K562 (cell line): ENCODE measurements around the gene PPIL1. TPM values are rescaled to one million over a fixed set of nuclear protein-coding genes. Genes with fewer than 3 reads are reported as not detected.

ENCODE experiments used
- ATAC-seq: fragments of 200-7000 bp; cut with Tn5 transposase; 3 replicates; pipeline ENCODE4 v1.9.1; 2020; ENCODE audit warnings: moderate library complexity
- BruUV-seq: library from RNA; stranded (reverse); fragments of 400-500 nt; replicated peaks from 2 replicates; lab custom pipeline; 2021; lab: Mats Ljungman, UMichigan
- CTCF ChIA-PET: fragments of 300-600 bp; formaldehyde crosslinking; extraction: SDS; loops from one replicate; lab custom pipeline; 2021; ENCODE audit warnings: low intra/inter-chr PET ratio; lab: Yijun Ruan, JAX
- POLR2A ChIA-PET: fragments of 300-600, 350-650 bp; sonication (Branson Sonifier 250); formaldehyde crosslinking; extraction: SDS; loops from one replicate; lab custom pipeline; 2021; ENCODE audit warnings: antibody characterized with exemption, inconsistent platforms; lab: Yijun Ruan, JAX
- DNase-seq, 4 experiments: peaks; one replicate each; pipeline versions ENCODE4 v3.0.0 to v3.0.0-alpha.2; 2011 to 2018; ENCODE audit warnings: low spot score in 3 of 4, mixed read lengths in 3 of 4; ENCODE audit errors: extremely low read depth in 1 of 4
- FAIRE-seq: peaks from 2 replicates; lab custom pipeline; 2011; peaks lifted over from hg19 to GRCh38; lab: Jason Lieb, UNC
- H2AFZ ChIP-seq: 2 replicates; pipeline ENCODE4 v1.6.0; 2011; ENCODE audit warnings: low read depth, low read length, control low read depth, inconsistent platforms
- H3K27ac ChIP-seq: fragments of 200-600 bp; 3 replicates; pipeline ENCODE4 v1.8.0; 2011; ENCODE audit warnings: low read depth, mild to moderate bottlenecking, control low read depth, inconsistent platforms, low read length, moderate library complexity, mixed read lengths; ENCODE audit errors: extremely low read depth
- H3K27me3 ChIP-seq, 2 experiments: fragments of 300-600 bp in 1 of 2; 2 replicates in 1 of 2; 3 replicates in 1 of 2; pipeline versions ENCODE4 v1.6.0 to v1.8.0; 2011; ENCODE audit warnings: inconsistent platforms in 2 of 2, low read length in 2 of 2, mild to moderate bottlenecking in 1 of 2, mixed read lengths in 1 of 2, moderate library complexity in 1 of 2; ENCODE audit not compliant: control insufficient read depth in 2 of 2, insufficient read depth in 2 of 2
- H3K36me3 ChIP-seq: fragments of 300-600 bp; 3 replicates; pipeline ENCODE4 v1.8.0; 2011; ENCODE audit warnings: mild to moderate bottlenecking, low read length, inconsistent platforms; ENCODE audit not compliant: control insufficient read depth, insufficient read depth
- H3K4me1 ChIP-seq, 2 experiments: fragments of 200-600 bp in 1 of 2; replicated peaks in 1 of 2; 2 replicates in 1 of 2; 3 replicates in 1 of 2; pipeline versions ENCODE4 v1.5.1 to v1.8.0; 2011; ENCODE audit warnings: inconsistent platforms in 2 of 2, low read length in 2 of 2, mild to moderate bottlenecking in 1 of 2, mixed read lengths in 1 of 2, moderate library complexity in 1 of 2; ENCODE audit not compliant: control insufficient read depth in 2 of 2, insufficient read depth in 2 of 2
- H3K4me2 ChIP-seq: 2 replicates; pipeline ENCODE4 v1.6.1; 2011; ENCODE audit warnings: low read length, control low read depth, inconsistent platforms, mixed read lengths; ENCODE audit not compliant: insufficient read depth
- H3K4me3 ChIP-seq: fragments of 200-600 bp; sonication (generic), shearing (Covaris generic); 2 replicates; pipeline ENCODE4 v1.5.1; 2016; ENCODE audit warnings: control low read depth, inconsistent platforms
- H3K79me2 ChIP-seq: fragments of 200-600 bp; 3 replicates; pipeline ENCODE4 v1.8.0; 2011; ENCODE audit warnings: low read length, inconsistent platforms; ENCODE audit not compliant: control insufficient read depth, insufficient read depth
- H3K9ac ChIP-seq, 2 experiments: 2 replicates each; pipeline versions ENCODE4 v1.6.0 to v1.6.1; 2011; ENCODE audit warnings: low read depth in 2 of 2, low read length in 2 of 2, control low read depth in 1 of 2, inconsistent platforms in 1 of 2, mild to moderate bottlenecking in 1 of 2, mixed read lengths in 1 of 2; ENCODE audit not compliant: insufficient read depth in 1 of 2
- H3K9me1 ChIP-seq: one replicate; pipeline ENCODE4 v1.6.0; 2011; ENCODE audit warnings: inconsistent platforms, mild to moderate bottlenecking, low read length, moderate library complexity; ENCODE audit not compliant: control insufficient read depth, insufficient read depth
- H3K9me3 ChIP-seq: replicated peaks from 2 replicates; pipeline ENCODE4 v1.5.1; 2011; ENCODE audit warnings: low read depth, low read length, inconsistent platforms; ENCODE audit not compliant: control insufficient read depth, insufficient read depth
- H4K20me1 ChIP-seq: replicated peaks from 2 replicates; pipeline ENCODE4 v1.6.1; 2011; ENCODE audit warnings: low read length, inconsistent platforms, mixed read lengths; ENCODE audit not compliant: control insufficient read depth, insufficient read depth
- CHD1 ChIP-seq: fragments of 200-600 bp; sonication (generic); IDR thresholded peaks from one replicate; pipeline ENCODE4 v1.6.1; 2012; ENCODE audit warnings: mild to moderate bottlenecking, moderate library complexity, low read length, inconsistent platforms
- E2F6 ChIP-seq, 2 experiments: IDR thresholded peaks; 2 replicates each; pipeline ENCODE4 v1.6.1; 2011; ENCODE audit warnings: borderline replicate concordance in 1 of 2, control low read depth in 1 of 2, low read depth in 1 of 2, low read length in 1 of 2, mild to moderate bottlenecking in 1 of 2, mixed read lengths in 1 of 2, moderate library complexity in 1 of 2; ENCODE audit not compliant: insufficient read depth in 1 of 2, insufficient read length in 1 of 2, poor library complexity in 1 of 2, severe bottlenecking in 1 of 2; ENCODE audit errors: extremely low read depth in 1 of 2
- EGR1 ChIP-seq: fragments of 450-650 bp; conservative IDR thresholded peaks from 2 replicates; pipeline ENCODE4 v1.6.1; 2017; ENCODE audit warnings: mild to moderate bottlenecking
- ESRRB ChIP-seq: fragments of 250-450 bp; sonication (Bioruptor Pico); IDR thresholded peaks from 2 replicates; pipeline ENCODE4 v1.5.0; 2020; ENCODE audit warnings: mild to moderate bottlenecking, moderate library complexity, borderline replicate concordance
- FOXA3 ChIP-seq, 2 experiments: fragments of 450-650 bp in 1 of 2; sonication (generic) in 1 of 2; formaldehyde crosslinking; IDR thresholded peaks in 1 of 2; conservative IDR thresholded peaks in 1 of 2; 2 replicates each; pipeline versions ENCODE4 v1.4.0 to v1.8.0; 2020 to 2022; ENCODE audit warnings: mild to moderate bottlenecking in 2 of 2, missing genetic modification reagents in 1 of 2
- HMGN3 ChIP-seq: IDR thresholded peaks from 2 replicates; pipeline ENCODE4 v1.6.1; 2011; ENCODE audit warnings: borderline replicate concordance, low read depth, mild to moderate bottlenecking, mixed read lengths, low read length; ENCODE audit not compliant: insufficient read length; ENCODE audit errors: extremely low read depth
- MEIS2 ChIP-seq: fragments of 450-650 bp; IDR thresholded peaks from 2 replicates; pipeline ENCODE4 v1.6.1; 2014; ENCODE audit warnings: mild to moderate bottlenecking; ENCODE audit not compliant: partially characterized antibody
- RBM25 ChIP-seq: fragments of 200-400 bp; formaldehyde crosslinking; IDR thresholded peaks from 2 replicates; pipeline ENCODE4 v1.6.1; 2018; ENCODE audit warnings: low read length, low read depth, moderate library complexity; ENCODE audit not compliant: severe bottlenecking
- ZBTB17 ChIP-seq: fragments of 450-650 bp; formaldehyde crosslinking; IDR thresholded peaks from 2 replicates; pipeline ENCODE4 v1.4.0; 2020; ENCODE audit warnings: mild to moderate bottlenecking
- ZBTB33 ChIP-seq: sonication (generic); formaldehyde crosslinking; IDR thresholded peaks from 2 replicates; pipeline ENCODE4 v1.8.1; 2023; ENCODE audit warnings: mild to moderate bottlenecking, missing genetic modification reagents
- WGBS: fragments of 100-300 bp; shearing (Covaris generic); methylation state at CpG from one replicate; pipeline ENCODE4 v1.1.6; 2016; ENCODE audit warnings: low coverage, mixed read lengths; ENCODE audit not compliant: insufficient coverage; ENCODE audit errors: missing lambda C conversion rate; 5-methylcytosine and 5-hydroxymethylcytosine counted together
- in situ Hi-C: fragments of 300-500 bp; cut with MboI; formaldehyde crosslinking; loops from 4 replicates; pipeline ENCODE4 v1.15.0; 2018; ENCODE audit warnings: inconsistent platforms, mixed read lengths
- intact Hi-C: fragments of 100-400 bp; cut with micrococcal nuclease; formaldehyde crosslinking; loops from 2 replicates; pipeline ENCODE4 v1.14.2; 2022
- polyA plus RNA-seq, 8 experiments: library from polyadenylated mRNA; depleted of rRNA in 4 of 8; stranded (reverse) in 5 of 8; unstranded in 3 of 8; fragments of >200 nt; fragmentation: Nextera tagmentation in 2 of 8; fragmentation: Illumina TruSeq in 1 of 8; extraction: Ambion mirVana in 2 of 8; extraction: Trizol in 1 of 8; gene quantifications; 2 replicates each; pipeline versions ENCODE4 v1.2.1 to v1.2.3, GENCODE V29; 2011 to 2014; ENCODE audit warnings: inconsistent platforms in 1 of 8, missing spikeins in 1 of 8
- total RNA-seq, 7 experiments: library from RNA; depleted of rRNA in 6 of 7; stranded (reverse); fragments of >200 nt in 6 of 7; fragmentation: Illumina TruSeq in 2 of 7; extraction: Trizol in 2 of 7; gene quantifications; 2 replicates each; pipeline versions ENCODE4 v1.2.1 to v1.2.3, GENCODE V29; 2011 to 2021; ENCODE audit warnings: low replicate concordance in 1 of 7
- TF ChIP-seq, protein P1 (sequence below): sonication (generic); formaldehyde crosslinking; IDR thresholded peaks from 2 replicates; pipeline ENCODE4 v1.8.0; 2022; ENCODE audit warnings: missing genetic modification reagents, mild to moderate bottlenecking, moderate library complexity, borderline replicate concordance

The PPIL1 gene
- total and polyA plus RNA-seq, 9 of the 15 experiments (the other 6 are each of a cell fraction or from before 2014, with no cell fraction given): 65.8 to 205 (median 130) TPM

DNA sequence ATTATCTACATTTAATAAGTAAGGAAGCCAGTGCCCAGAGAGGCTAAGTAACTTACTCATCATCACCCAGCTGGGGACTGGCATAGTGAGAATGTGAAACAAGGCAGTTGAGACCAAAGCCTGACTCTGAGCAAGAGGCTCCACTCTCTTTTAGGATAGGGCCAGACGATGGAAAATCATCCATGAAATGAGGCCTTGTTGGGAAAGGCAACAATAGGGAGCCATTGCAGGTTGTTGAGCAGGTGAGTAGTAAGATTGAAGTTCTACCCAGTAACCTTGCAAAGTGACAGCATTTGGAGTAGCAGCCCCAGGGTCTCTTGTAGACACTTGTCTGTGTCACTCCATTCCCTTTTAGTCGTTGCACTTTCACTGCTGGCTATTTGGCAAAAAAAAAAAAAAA is 32.8 kb downstream of the PPIL1 start (continued):
- peak; percentile 81 for TF ChIP-seq RBM25
- TF ChIP-seq, all 486 proteins: peak for 6

GRCh38 chr6:36840432-36841403 is 33.9 kb downstream of the PPIL1 start:
- Histone ChIP-seq H3K4me3 (no peak overlapping the region), H2AFZ (peak overlapping the region; percentile 47; the same call in 1 of the 2 replicates), H3K27ac (no peak overlapping the region), H3K27me3 (peaks cover 6 to 9% of the 10 kb centered on the region in 2 experiments; a peak in 3 of 5 replicates), H3K4me1 (peaks cover 20 to 37% of the 10 kb centered on the region in 2 experiments), H3K4me2 (peak overlapping the region; percentile 47; the same call in 1 of the 2 replicates), H3K9me1 (no peaks in the 10 kb centered on the region), H3K9me3 (no peaks in the 10 kb centered on the region), H4K20me1 (no peaks in the 10 kb centered on the region), H3K79me2 (no peaks in the 10 kb centered on the region), H3K36me3 (no peaks in the 10 kb centered on the region), H3K9ac (peak overlapping the region in 1 of 2 experiments; percentile 68; a peak in 2 of 4 replicates)
- no TSS peak for BruUV-seq
- intact Hi-C loops: no loop called here
- ChIA-PET POLR2A (interaction anchor here (0.8 kb wide), 1 partner anchor 11 kb away, joined by 4 read pairs; no protein-coding TSS in a partner anchor), CTCF (interaction anchor here (0.9 kb wide), 1 partner anchor 74 kb away, joined by 3 read pairs; no protein-coding TSS in a partner anchor)
- 62% methylated on average over 43 of the region's 44 CpGs for WGBS
- in situ Hi-C loops: no loop called here
- DNase-seq (no peak), ATAC-seq (no peak), FAIRE-seq (peak; percentile 78)
- TF ChIP-seq E2F6 (IDR thresholded peaks at IDR 0.05; ENCODE audit: borderline replicate concordance in 1 of 2, extremely low read depth in 1 of 2, insufficient read depth in 1 of 2, insufficient read length in 1 of 2, low read depth in 1 of 2, low read length in 1 of 2, poor library complexity in 1 of 2, severe bottlenecking in 1 of 2): peak in 1 of 2 experiments; percentile 20
- TF ChIP-seq ZBTB17 (CRISPR knock-in tag): no peak
- TF ChIP-seq ZBTB33 (CRISPR knock-in tag): peak; percentile 95
- TF ChIP-seq FOXA3 (CRISPR knock-in tag; conservative IDR thresholded peaks at IDR 0.05 in 1 of 2, IDR thresholded peaks at IDR 0.05 in 1 of 2): 0 out of 4 replicates have a peak, but pooled peaks of 1 of the 2 experiments have one; percentile 13
- 0 out of 2 replicates have a peak, but pooled peaks have one; percentile 1 for TF ChIP-seq EGR1
- TF ChIP-seq HMGN3: peak; percentile 45
- TF ChIP-seq, protein P1, sequence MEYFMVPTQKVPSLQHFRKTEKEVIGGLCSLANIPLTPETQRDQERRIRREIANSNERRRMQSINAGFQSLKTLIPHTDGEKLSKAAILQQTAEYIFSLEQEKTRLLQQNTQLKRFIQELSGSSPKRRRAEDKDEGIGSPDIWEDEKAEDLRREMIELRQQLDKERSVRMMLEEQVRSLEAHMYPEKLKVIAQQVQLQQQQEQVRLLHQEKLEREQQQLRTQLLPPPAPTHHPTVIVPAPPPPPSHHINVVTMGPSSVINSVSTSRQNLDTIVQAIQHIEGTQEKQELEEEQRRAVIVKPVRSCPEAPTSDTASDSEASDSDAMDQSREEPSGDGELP (CRISPR knock-in tag): peak; percentile 58; the same call in 1 of the 2 replicates
- TF ChIP-seq CHD1: peak; percentile 0
- no peak for TF ChIP-seq ESRRB (CRISPR knock-in tag)
- peak; percentile 44 for TF ChIP-seq MEIS2
